ENCODE data around the gene PRADC1. TPM values are rescaled to one million over a fixed set of nuclear protein-coding genes. Genes with fewer than 3 reads are reported as not detected.

Gene PRADC1
- total and polyA plus RNA-seq, 2 donors (not counting 1 experiment from before 2014, with no cell fraction given), result 2.3 to 4.6 TPM

GRCh38 chr2:73208258-73208657, 24.8 kb downstream of the PRADC1 start:
- H3K4me1 ChIP-seq (ENCODE audit: control insufficient read depth in 2 of 2, insufficient read depth in 2 of 2, low read length in 2 of 2), result peaks cover 5 to 15% of the 10 kb centered on the region in 2 donors
- no peaks in the 10 kb centered on the region for H3K36me3 ChIP-seq (replicated peaks in 1 of 2; ENCODE audit: control extremely low read depth in 1 of 2, control insufficient read depth in 1 of 2, extremely low read depth in 1 of 2, insufficient read depth in 2 of 2, low read length in 1 of 2)
- H3K4me3 ChIP-seq (ENCODE audit: control extremely low read depth in 1 of 5, extremely low read depth in 1 of 5, insufficient read depth in 1 of 5, low read depth in 2 of 5, low read length in 4 of 5), result no peak overlapping the region
- Mint-ChIP-seq H3K27ac (no peak overlapping the region), H3K4me3 (no peak overlapping the region), H3K4me1 (peaks cover 15% of the 10 kb centered on the region), H3K27me3 (peaks cover 45% of the 10 kb centered on the region), H3K9me3 (ENCODE audit: insufficient read depth) (no peaks in the 10 kb centered on the region)
- ATAC-seq (ENCODE audit: low read depth) (no peak), DNase-seq (no peak)
- no peak for TF ChIP-seq CTCF (IDR thresholded peaks at IDR 0.05)
- TF ChIP-seq EZH2 (IDR thresholded peaks at IDR 0.05; ENCODE audit: borderline replicate concordance, insufficient read depth, low read depth, low read length, poor library complexity, severe bottlenecking), result no peak
- H3K9ac ChIP-seq (ENCODE audit: low read length), result no peak overlapping the region
- peaks cover 0 to 2% (median 0%) of the 10 kb centered on the region in 3 donors for H3K9me3 ChIP-seq (ENCODE audit: control extremely low read depth in 1 of 3, control insufficient read depth in 2 of 3, insufficient read depth in 1 of 3, low read length in 2 of 3)
- peaks cover 0 to 36% (median 8%) of the 10 kb centered on the region in 4 experiments for H3K27me3 ChIP-seq (replicated peaks in 1 of 4; ENCODE audit: control extremely low read depth in 1 of 4, control insufficient read depth in 3 of 4, insufficient read depth in 4 of 4, low read length in 3 of 4)
- no peak overlapping the region for H2AFZ ChIP-seq (ENCODE audit: insufficient read depth, low read depth, low read length, poor library complexity, severe bottlenecking)
- ChIA-PET POLR2A (no interaction called here), CTCF (interaction anchor here (1.8 to 6.5 kb wide), 2 partner anchors 31 to 82 kb away, joined by 5 to 56 read pairs; no protein-coding TSS in a partner anchor)
- H3K27ac ChIP-seq (ENCODE audit: low read length in 2 of 2), result no peak overlapping the region
- H4K20me1 ChIP-seq (ENCODE audit: control insufficient read depth, insufficient read depth, low read length, poor library complexity, severe bottlenecking), result no peaks in the 10 kb centered on the region
- 83% methylated on average over 2 of the region's 3 CpGs for WGBS (ENCODE audit: insufficient coverage)
- H3K4me2 ChIP-seq (replicated peaks; ENCODE audit: low read depth, low read length, poor library complexity, severe bottlenecking), result no peak overlapping the region
- H3K79me2 ChIP-seq (ENCODE audit: control insufficient read depth, insufficient read depth, low read length), result peaks cover 15% of the 10 kb centered on the region
- intact Hi-C loops (cut with micrococcal nuclease), result no loop called here

- Histone ChIP-seq H3K27me3 (replicated peaks in 1 of 4; ENCODE audit: control extremely low read depth in 1 of 4, control insufficient read depth in 3 of 4, insufficient read depth in 4 of 4, low read length in 3 of 4) (peaks cover 0 to 59% (median 16%) of the 10 kb centered on the region in 4 experiments), H3K4me2 (replicated peaks; ENCODE audit: low read depth, low read length, poor library complexity, severe bottlenecking) (no peak overlapping the region), H3K9ac (ENCODE audit: low read length) (no peak overlapping the region), H3K36me3 (replicated peaks in 1 of 2; ENCODE audit: control extremely low read depth in 1 of 2, control insufficient read depth in 1 of 2, extremely low read depth in 1 of 2, insufficient read depth in 2 of 2, low read length in 1 of 2) (no peaks in the 10 kb centered on the region), H3K27ac (ENCODE audit: low read length in 2 of 2) (no peak overlapping the region), H3K4me1 (ENCODE audit: control insufficient read depth in 2 of 2, insufficient read depth in 2 of 2, low read length in 2 of 2) (peaks cover 14 to 17% of the 10 kb centered on the region in 2 donors), H3K9me3 (ENCODE audit: control extremely low read depth in 1 of 3, control insufficient read depth in 2 of 3, insufficient read depth in 1 of 3, low read length in 2 of 3) (peaks cover 0 to 16% (median 1%) of the 10 kb centered on the region in 3 donors), H2AFZ (ENCODE audit: insufficient read depth, low read depth, low read length, poor library complexity, severe bottlenecking) (no peak overlapping the region), H3K4me3 (ENCODE audit: control extremely low read depth in 1 of 5, extremely low read depth in 1 of 5, insufficient read depth in 1 of 5, low read depth in 2 of 5, low read length in 4 of 5) (no peak overlapping the region), H3K79me2 (ENCODE audit: control insufficient read depth, insufficient read depth, low read length) (no peaks in the 10 kb centered on the region), H4K20me1 (ENCODE audit: control insufficient read depth, insufficient read depth, low read length, poor library complexity, severe bottlenecking) (no peaks in the 10 kb centered on the region)
- 90% methylated on average over 2 of the region's 6 CpGs for WGBS (ENCODE audit: insufficient coverage)
- POLR2A ChIA-PET, result no interaction called here
- Mint-ChIP-seq H3K9me3 (ENCODE audit: insufficient read depth) (no peaks in the 10 kb centered on the region), H3K27ac (no peak overlapping the region), H3K27me3 (peaks cover 55% of the 10 kb centered on the region), H3K4me1 (peaks cover 11% of the 10 kb centered on the region), H3K4me3 (no peak overlapping the region)
- ATAC-seq (ENCODE audit: low read depth) (no peak), DNase-seq (no peak)
- TF ChIP-seq EZH2 (IDR thresholded peaks at IDR 0.05; ENCODE audit: borderline replicate concordance, insufficient read depth, low read depth, low read length, poor library complexity, severe bottlenecking) (no peak), CTCF (IDR thresholded peaks at IDR 0.05) (no peak)
- CTCF ChIA-PET, result no interaction called here
- intact Hi-C loops (cut with micrococcal nuclease), result no loop called here
These were observed 27.4 kb downstream of the PRADC1 start for GRCh38 chr2:73205611-73206010.

All from B cell (primary cell).